HG03135 (cell line): ENCODE data around the gene PFN3.
A peak's percentile ranks its signal among the peaks of the same experiment; 100 is the strongest.

Experiments used
- ATAC-seq: cut with Tn5 transposase; IDR thresholded peaks from one replicate; pipeline ENCODE4 v1.9.1; 2021; ENCODE audit warnings: mild to moderate bottlenecking, moderate library complexity; ENCODE audit not compliant: unreplicated experiment

The PFN3 gene

GRCh38 chr5:177396807-177397206, 3.7 kb downstream of the PFN3 start:
- no peak for ATAC-seq

DNA sequence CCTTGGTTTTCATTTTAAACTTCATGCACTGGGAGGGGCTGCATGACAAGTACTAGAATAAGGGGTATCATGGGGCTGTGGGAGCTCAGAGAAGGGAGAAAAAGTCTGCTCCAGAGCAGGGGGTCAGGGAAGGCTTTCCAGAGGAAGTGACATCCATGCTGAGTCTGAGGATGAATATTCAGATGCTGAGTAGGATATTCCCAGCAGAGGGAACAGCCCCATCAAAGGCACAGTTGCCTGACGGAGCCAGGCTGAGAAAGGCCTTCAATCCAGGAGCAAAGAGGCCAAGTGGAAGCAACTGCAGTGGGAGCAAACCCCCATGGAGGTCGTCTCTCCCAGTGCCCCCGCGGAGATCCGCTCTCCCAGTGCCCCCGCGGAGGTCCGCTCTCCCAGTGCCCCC, 4.4 kb downstream of the PFN3 start:
- no peak for ATAC-seq

DNA sequence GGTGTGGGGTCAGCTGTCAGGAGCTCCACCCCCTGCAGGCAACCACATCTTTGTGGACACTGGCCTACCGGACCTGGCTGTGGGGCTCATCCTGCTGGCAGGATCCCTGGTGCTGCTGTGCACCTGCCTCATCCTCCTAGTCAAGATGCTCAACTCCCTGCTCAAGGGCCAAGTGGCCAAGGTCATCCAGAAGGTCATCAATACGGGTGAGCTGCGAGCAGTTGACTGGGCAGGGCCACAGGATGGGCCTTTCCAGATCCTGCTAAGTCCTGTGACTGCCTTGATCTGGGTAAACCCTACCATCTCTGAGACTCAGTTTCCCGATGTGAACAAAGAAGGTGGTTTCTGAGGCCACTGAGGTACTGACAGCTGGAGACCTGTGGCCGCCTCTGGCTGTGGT, 6.5 kb downstream of the PFN3 start:
- no peak for ATAC-seq

- ATAC-seq = no peak
Observed at GRCh38 chr5:177393206-177393765, 7.2 kb downstream of the PFN3 start.

- ATAC-seq = no peak
Observed at GRCh38 chr5:177392765-177393164, 7.7 kb downstream of the PFN3 start.

- ATAC-seq = peak; percentile 67
Observed at GRCh38 chr5:177390363-177391300, 9.8 kb downstream of the PFN3 start.

GRCh38 chr5:177389241-177390169, 11.0 kb downstream of the PFN3 start:
- no peak for ATAC-seq

- no peak for ATAC-seq
Observed at GRCh38 chr5:177388521-177389052, 11.9 kb downstream of the PFN3 start.

GRCh38 chr5:177387405-177387804, 13.1 kb downstream of the PFN3 start:
- ATAC-seq = no peak

GRCh38 chr5:177386542-177386941, 13.9 kb downstream of the PFN3 start:
- no peak for ATAC-seq

DNA sequence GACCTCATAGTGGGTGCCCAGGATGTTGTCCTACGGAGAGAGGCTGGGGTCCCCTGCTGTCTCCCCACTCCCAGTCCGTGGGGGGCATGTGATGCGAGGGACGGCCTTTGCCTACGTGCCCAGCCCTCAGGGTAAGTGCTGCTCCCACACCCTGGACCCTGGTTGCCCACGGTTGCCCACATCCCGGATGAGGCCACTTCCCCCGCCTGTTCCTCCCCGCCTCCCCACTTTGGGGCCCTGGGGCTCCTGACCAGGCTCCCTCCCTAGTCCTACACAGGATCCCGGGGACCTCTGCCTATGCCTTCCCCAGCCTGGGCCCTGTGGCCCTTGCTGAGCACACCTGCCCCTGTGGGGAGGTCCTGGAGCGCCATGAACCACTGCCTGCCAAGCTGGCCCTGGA, 14.7 kb downstream of the PFN3 start:
- ATAC-seq = no peak

- no peak for ATAC-seq
Observed at GRCh38 chr5:177384134-177384533, 16.3 kb downstream of the PFN3 start, which contains the start of gene SLC34A1. TSS of gene SLC34A1 (plus strand) at chr5:177384434. CDS start at chr5:177385742, 1,308 bp downstream.

DNA sequence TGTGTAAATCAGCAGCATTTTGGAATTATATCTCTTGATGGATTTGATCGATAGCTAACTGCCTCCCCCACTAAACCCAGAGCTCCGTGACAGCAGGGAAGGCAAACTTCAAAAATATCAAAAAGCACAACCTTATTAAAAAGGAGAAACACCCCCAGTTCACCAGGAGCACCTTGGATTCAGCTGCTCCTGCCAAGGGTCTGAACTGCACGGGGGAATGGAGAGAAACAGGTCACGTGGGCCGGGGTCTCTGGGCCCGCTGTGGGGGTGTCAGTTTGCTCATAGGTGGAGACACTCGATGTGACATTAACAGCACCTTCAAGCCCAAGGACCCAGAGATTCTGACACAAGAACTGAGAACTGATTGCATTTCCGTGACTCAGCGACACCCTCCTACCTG, 17.3 kb downstream of the PFN3 start:
- ATAC-seq = no peak

- no peak for ATAC-seq
Observed at GRCh38 chr5:177382423-177383029, 17.9 kb downstream of the PFN3 start.

GRCh38 chr5:177380805-177381126, 19.7 kb downstream of the PFN3 start:
- ATAC-seq = no peak

DNA sequence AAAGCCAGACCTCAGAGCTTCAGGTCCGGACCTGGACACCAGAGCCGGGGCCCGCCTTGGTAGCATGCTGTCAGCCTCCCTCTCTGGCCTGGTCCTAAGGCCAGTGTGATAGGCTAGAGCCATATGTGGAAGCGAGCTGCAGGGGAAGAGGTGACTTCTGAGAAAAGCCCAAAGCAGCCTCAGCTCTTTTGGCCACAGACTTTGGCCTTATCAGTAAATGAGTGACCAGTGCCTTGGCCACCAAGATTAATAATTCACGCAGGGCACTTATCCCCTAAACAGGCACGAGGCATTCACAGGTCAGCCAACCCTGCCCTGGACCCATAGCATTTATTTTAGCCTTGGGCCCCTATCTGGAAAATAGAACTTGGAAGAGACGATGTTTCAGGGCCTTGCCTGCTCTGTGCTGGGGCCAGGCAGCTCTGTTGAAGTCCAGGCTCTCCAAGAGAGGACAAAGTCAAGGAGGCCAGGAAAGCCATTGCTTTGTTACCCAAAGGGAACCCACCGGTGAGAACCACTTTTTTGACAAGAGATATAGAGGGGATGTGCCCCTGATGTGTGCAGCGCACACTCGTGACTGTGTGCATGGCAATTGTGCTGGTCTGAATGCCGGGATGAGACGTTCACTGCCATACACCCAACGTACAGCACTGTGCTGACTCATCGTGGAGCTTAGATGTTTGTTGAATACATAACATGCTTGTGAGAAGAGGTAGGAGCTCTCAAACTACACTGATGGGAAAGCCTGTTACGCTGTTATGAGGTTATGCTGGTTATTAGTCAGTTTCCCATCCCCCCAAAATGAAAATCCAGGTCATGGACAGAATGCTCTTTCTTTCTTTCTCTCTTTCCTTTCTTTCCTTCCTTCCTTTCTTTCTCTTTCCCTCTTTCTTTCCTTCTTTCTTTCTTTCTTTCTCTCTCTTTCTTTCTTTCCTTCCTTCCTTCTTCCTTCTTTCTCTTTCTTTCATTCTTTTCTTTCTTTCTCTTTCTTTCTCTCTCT, 21.3 kb downstream of the PFN3 start:
- ATAC-seq = peak; percentile 53

- ATAC-seq = no peak
Observed at GRCh38 chr5:177377851-177378776, 22.3 kb downstream of the PFN3 start.

GRCh38 chr5:177376107-177376506, 24.4 kb downstream of the PFN3 start:
- no peak for ATAC-seq
